ENCODE data around the gene FOLR3.
"Not testable (repeated sequence)": the region's sequence is repeated elsewhere in the genome, so short reads cannot be mapped to it uniquely, and the experiment has no call there.

The FOLR3 gene

DNA sequence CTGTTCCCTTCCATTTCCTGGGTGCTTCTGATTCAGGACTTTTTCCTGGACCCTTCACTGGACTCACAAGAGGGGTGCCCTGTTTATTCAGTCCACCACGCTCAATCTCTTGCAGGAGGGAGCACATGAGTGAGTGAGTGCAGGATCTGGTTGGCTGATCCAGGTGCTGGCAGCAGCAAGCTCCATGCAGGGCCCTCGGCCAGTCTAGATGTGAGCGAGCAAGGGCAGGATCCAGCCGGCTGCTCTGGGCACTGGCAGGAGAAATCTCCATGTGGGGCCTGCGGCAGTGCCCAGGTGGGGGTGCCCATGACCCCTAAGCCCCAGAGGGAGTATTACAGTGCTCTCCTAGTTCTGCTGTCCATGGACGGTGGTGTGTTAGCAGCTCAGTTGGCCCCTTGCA is 11.5 kb upstream of the FOLR3 start:
- no peak for DNase-seq

DNA sequence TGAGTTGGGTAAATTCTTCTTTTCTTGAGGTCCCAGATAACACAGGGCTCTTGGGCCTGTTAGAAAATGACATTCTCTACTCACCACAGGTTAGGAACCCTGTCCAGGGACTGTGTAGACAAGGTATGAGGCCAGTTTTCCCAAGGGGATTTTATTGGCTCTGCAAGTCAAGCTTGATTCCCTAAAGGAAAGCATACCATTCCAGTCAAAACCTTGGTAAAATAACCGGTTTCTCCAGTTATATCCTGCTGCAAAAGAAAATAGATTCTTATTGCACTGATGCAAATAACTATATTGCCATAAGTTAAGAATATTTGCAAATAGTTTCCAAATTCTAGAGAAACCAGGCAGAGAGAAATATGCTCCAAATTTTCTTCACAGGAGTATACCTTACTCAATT is 9.6 kb upstream of the FOLR3 start:
- no peak for DNase-seq

DNA sequence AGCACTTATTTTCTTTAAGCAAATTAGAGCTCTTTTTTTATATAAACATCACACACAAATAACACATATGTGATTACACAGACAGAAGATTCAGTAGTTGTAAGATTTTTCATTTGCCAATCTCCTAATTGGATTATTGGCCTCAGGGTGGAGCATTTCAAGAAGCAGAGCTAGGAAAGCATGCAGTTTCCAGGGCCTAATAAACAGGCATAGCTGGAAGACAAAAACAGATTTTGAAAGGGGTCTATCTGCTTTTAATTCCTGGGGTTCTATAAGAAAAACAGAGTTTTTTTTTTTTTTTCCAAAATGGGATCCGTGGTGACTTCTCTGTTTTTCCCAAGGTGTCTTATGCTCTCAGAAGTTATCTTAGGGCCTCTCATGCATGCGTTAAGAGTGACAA is 7.6 kb upstream of the FOLR3 start:
- DNase-seq, result no peak

DNA sequence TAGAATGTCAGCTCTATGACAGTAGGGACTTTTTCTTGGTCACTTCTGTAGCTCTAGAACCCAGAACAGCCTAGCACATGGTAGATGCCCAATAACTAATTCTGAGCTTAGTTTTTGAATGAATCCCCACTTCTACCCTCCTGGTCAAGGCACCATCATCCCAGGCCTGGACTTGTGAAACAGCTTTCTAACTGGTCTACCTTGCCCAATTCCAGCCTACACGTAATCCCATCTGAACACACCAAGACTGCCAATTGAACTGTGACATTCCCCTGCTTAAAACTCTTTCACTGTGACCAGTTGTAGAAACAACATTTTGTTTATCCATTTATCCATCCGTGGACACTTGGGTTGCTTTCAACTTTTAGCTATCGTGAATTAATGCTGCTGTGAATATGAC is 6.1 kb upstream of the FOLR3 start:
- DNase-seq, result no peak

DNA sequence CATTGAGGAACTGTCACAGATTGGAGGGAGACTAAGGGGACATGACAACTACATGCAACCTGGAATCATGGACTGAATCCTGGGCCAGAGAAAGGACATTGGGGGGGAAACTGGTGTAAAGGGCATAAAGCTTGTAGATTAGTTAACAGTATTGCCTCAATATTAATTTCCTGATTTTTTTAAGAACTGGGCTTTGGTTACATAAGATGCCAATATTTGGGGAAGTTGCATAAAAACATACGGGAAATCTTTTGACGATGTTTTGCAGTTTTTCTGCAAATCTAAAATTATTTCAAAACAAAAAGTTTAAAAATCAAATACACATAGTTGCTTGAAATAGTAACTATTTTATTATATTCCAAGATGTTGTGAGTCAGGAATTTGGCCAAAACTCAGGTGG is 2.9 kb upstream of the FOLR3 start:
- no peak for DNase-seq

DNA sequence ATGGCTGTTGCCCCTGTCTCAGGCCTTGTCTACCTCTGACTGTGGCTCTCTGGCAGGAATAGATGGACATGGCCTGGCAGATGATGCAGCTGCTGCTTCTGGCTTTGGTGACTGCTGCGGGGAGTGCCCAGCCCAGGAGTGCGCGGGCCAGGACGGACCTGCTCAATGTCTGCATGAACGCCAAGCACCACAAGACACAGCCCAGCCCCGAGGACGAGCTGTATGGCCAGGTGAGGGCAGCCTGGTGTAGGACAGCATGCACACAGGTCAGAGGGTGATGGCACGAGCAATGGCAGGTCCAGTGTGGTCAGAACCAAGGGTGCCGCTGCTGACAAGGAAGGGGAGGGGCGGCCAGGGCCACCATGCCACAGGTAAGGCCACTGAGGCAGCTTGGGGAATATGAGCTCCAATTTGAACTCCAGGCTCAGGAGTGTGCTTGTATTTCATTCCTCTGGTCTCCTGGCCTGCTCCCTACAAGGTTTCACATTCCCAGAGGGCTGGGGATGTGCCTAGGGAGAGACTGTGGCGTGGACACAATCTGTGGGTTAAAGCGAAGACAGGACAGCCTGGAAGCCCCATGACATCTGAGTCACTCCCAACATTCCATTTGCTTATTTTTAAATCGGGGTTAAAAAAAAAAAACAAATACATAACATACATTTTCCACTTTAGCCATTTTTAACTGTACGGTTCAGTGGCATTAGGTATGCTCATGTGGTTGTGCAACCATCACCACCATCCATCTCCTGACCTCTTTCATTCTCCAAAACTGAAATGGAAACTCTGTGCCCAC is 562 bp downstream of the FOLR3 start:
- no peak for DNase-seq

DNA sequence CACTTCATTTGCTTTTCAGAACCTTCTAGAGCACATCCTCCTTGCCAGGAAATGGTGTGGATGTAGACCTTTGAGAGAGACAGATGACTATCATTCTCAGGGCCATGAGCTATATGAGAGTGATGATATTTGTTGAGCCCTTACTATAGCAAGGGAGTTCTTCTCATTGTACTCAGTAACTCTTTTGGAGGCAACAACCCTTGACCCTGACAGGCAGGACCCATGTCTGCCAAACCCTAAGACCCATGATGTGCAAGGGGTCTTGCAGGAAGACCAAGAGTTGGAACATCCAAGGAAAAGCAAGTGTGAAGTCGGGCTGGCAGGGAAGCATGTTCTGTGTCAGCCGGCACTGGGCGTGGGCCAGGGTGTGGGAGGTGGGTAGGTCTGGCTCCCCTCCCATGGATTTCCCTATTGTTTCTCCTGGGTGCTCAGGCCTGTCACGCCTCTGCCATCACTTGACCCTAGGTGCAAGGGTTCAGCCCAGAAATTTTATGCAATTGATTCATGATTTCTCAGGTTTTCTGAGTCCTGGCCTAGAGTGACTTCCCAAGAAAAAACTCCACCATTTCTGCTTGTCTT is 1.2 kb downstream of the FOLR3 start:
- no peak for DNase-seq

DNA sequence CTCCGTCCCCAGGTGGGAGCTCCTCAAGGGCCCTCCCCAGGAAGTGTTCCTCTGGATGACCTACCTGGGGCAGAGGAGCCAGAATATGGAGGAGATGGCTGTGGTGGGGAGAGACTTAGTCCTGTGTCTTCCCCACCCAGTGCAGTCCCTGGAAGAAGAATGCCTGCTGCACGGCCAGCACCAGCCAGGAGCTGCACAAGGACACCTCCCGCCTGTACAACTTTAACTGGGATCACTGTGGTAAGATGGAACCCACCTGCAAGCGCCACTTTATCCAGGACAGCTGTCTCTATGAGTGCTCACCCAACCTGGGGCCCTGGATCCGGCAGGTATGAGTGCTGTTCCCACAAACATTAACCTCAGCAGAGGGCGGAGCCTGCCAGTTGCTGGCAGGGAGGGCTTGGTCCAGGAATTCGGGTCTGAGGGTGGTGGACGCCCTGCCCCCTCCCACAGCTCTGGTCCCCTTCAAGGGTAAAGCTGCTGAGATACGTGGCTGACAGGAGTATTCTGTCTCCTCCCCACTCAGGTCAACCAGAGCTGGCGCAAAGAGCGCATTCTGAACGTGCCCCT is 3.4 kb downstream of the FOLR3 start:
- no peak for DNase-seq

DNA sequence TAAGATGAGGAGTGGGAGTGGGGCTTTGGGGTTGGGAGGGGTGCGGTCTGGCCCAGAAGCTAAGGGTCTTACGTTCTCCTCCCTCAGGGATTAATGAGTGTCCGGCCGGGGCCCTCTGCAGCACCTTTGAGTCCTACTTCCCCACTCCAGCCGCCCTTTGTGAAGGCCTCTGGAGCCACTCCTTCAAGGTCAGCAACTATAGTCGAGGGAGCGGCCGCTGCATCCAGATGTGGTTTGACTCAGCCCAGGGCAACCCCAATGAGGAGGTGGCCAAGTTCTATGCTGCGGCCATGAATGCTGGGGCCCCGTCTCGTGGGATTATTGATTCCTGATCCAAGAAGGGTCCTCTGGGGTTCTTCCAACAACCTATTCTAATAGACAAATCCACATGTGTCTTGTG is 4.0 kb downstream of the FOLR3 start:
- DNase-seq, result no peak

DNA sequence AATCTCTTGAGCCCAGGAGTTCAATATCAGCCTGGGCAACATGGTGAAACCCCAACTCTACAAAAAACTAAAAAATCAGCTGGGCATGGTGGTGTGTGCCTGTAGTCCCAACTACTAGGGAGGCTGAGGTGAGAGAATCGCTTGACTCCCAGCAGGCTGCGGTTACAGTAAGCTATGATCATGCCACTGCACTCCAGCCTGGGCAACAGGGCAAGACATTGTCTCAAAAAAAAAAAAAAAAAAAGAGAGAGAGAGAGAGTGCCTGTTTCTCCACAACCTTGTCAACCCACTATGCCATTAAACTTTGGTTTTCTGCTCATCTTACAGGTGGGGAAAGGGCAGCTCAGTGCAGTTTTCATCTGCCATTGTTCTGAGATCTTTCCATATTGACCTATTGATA is 5.1 kb downstream of the FOLR3 start:
- DNase-seq, result no peak

DNA sequence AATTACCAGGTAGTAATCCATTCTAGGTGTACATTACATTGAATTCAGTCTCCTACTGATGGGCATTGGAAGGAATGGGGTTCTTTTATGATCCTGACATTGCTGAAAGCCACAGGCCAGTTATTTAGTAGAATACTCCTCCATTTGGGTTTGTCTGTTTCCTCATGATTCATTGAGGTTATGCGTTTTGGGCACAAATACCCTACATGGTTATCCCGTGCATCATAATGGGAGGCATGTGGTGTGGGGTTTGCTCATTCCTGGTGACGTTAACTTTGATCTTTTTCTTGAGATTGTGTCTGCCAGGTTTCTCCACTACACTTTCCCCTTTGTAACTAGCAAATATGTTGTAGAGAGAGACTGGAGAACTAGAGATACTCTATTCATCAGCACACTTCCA is 5.5 kb downstream of the FOLR3 start:
- DNase-seq, result no peak

DNA sequence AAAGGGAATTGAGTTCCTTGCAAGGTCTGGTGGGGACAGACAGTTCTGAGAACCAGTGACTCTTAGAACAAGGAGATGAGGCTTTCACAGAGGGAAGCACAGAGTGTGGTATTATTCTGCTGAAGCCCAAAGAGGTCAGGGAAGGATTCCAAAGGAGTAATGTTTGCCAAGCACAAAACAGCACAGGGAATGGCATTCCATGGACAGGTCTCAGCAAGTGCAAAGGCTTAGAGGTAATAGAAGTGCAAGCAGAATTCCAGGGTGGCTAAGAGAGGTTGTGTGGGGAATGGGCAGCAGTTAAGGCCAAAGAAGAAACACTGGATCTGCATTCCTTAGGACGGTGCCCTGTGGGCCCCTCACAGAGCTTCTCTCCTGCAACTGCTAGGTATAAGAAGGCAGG is 6.6 kb downstream of the FOLR3 start:
- DNase-seq, result not testable (repeated sequence)

DNA sequence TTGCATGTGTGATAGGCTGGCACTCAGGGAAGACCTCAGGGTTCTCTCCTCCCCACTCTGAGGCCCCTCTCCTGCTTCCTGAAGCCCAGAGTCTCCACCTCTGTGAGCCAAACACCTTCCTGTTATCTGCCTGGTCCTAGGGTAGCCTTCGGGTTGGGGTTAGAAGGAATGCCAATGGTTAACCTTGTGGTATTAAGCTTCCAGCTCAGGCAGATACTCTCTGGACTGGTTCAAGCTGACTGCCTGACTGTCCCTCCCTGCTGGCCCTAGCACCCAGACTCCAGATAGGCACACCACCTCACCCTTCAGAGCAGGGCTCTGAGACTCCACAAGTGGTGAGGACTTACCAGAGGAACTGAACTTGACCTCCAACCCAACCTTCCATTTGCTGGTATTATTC is 7.0 kb downstream of the FOLR3 start:
- not testable (repeated sequence) for DNase-seq

DNA sequence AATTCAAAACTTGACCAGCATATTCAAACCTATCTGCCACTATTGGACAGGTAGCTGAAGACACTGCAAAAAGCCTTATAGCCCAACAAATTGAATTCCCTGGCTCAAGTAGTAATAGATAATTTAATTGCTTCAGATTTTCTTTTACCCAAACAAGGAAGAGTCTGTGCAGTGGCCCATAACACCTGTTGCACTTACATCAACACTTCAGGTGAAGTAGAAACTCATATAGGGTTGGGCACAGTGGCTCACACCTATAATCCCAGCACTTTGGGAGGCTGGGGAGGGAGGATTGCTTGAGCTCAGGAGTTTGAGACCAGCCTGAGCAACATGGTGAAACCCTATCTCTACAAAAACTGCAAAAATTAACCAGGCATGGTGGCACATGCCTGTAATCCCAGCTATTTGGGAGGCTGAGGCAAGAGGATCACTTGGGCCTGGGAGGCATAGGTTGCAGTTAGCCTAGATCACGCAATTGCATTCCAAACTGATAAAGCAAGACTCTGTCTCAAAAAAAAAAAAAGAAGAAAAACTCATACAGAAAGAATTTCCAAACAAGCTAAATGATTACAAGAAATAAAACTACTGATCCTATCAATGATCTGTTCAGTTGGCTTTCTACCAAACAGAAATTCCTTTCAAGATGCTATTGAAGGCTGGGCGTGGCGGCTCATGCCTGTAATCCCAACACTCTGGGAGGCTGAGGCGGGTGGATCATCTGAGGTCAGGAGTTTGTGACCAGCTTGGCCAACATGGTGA is 9.5 kb downstream of the FOLR3 start:
- no peak for DNase-seq

DNA sequence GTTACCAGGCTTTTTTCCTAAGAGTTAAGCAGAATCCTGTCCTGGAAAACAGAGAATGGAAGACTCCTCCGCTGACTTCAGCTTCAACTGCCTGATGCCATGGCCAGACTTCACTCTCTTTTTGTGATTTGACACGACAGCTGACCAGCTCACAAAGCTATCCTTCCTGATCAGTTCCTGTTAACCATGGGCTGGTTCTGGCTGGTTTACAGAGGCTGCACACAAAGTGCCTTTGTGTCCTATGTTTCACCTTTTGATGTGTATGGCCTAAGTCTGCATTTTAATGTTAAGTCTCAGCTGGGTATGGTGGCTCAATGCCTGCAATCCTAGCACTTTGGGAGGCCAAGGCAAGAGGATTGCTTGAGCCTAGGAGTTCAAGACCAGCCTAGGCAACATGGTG is 11.1 kb downstream of the FOLR3 start:
- no peak for DNase-seq

DNA sequence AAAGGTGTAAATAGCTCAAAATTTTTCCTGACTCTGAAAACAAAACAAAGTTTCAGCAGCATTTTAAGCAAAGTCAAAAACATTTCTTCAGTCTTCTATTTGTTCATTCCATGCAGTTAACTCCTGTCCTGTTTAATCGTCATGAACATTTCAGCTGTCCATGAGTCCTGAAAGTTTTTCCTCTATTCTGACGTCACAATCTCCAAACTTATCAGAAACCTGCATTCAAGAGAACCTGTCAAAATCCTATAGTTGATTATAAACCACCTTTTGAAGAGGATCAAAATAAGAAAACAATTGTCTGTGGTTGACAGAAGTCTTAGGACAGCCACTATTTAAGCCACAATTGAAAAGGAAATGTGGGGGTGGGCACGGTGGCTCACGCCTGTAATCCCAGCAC is 15.4 kb downstream of the FOLR3 start:
- no peak for DNase-seq

DNA sequence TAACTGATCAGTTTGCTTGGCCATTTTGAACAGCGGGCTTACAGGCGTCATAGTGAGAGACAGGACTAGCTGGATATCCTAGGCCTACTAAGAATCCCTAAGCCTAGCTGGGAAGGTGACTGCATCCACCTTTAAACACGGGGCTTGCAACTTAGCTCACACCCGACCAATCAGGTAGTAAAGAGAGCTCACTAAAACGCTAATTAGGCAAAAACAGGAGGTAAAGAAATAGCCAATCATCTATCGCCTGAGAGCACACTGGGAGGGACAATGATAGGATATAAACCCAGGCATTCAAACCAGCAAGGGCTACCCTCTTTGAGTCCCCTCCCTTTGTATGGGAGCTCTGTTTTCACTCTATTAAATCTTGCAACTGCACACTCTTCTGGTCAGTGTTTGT is 18.3 kb downstream of the FOLR3 start:
- DNase-seq, result not testable (repeated sequence)

DNA sequence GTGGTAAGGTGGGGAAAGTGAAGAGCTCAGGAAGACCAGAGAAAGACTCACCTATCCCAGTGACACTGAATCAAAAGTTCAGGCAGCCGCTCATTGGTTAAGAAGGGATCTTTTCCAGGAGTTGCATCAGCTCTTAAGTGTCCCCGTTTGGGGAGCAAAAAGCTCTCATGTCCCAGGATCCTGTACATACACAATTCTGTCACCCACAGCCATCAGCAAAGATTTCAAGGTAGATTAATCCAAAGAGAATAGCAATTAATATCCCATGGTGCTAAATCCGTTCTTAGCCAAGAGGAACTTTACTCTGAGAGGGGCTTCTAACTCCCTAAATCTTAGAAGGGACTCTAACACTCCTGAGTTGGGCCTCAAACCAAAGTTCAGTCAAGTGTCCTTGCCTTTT is 19.3 kb downstream of the FOLR3 start:
- DNase-seq, result no peak

DNA sequence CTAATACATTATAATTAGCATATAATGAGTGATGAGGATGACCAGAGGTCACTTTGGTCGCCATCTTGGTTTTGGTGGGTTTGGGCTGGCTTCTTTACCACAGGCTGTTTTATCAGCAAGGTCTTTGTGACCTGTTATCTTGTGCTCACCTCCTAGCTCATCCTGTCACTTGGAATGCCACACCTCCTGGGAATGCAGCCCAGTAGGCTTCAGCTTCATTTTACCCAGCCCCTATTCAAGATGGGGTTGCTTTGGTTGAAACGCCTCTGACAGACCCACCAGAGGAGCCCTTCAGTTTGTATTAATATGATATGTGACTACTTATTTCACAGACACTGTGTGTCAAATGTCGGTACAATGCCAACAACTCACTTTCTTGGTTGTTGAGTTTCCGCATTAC is 20.2 kb downstream of the FOLR3 start:
- no peak for DNase-seq

DNA sequence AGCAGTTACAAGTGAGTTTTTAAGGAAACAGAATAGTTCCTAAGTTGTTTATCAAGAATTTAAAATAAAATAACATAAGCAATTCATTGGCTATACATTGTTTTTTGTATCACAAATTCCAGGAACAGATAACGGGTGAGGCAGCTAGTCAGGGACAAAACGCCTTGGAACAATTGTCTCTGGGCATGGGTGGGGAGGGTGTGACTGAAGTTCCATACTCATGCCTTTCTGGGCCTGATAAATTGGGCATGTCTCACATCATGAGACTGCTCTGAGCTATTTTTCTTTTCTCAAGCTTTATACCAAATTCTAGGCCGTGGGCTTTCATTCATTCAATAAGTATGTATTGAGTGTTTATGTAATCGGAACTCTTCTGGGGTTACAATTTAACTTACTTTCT is 21.6 kb downstream of the FOLR3 start:
- no peak for DNase-seq

DNA sequence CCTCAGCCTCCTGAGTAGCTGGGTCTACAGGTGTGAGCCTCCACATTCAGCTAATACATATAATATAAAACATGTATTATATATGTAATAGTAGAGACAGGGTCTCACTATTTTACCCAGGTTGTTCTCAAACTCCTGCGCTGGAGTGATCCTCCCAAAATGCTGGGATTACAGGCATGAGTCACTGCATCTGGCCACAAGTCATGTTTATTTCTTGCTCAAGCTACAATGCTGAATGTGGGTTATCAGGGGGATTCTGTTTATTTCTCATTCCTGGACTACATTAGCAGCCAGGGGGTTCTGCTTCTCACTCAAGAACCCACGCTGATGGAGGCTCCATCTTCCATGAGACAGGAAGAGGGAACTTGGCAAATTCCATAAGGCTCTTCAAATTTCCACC is 24.8 kb downstream of the FOLR3 start:
- DNase-seq, result no peak

DNA sequence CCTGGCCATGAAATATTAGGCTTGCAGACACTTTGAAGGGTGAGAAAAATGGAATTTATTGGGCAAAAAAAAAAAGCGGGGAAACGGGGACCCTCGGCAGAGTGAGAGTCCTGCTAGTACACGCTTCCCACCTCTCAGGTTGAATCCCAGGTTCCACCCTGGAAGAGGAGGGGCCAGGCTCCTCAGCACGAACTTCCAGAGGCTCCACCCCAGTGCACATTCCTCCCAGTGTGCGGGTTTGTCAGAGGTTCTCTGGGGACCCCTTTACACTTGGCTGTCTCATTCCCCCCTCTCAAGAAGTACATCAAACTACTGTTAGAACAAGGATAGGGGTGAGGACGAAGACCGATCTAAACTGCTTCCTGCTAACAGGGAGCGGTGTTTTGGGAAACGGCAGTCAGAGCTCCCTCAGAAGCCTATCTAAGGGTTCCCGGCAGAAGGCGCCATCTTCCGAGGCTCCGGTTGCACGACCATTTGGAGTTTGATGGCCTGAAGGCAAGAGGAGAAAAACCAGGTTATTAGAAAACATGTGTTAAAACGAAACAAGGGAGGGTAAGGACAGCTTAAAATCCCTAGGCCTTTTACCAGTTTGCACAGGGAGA is 27.5 kb downstream of the FOLR3 start:
- DNase-seq, result no peak

DNA sequence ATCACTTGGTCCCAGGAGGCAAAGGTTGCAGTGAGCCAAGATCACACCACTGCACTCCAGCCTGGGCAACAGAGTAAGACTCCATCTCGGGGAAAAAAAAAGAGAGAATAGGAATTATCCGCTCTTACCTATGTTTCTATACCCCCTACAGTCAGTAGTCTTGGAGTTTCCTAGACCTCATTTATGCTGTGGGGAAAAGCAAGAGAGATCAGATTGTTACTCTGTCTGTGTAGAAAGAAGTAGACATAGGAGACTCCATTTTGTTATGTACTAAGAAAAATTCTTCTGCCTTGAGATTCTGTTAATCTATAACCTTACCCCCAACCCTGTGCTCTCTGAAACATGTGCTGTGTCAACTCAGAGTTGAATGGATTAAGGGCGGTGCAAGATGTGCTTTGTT is 28.7 kb downstream of the FOLR3 start:
- DNase-seq, result not testable (repeated sequence)

All from CD4-positive, alpha-beta T cell treated with Interferon gamma for 1 hour (primary cell).